ENCODE measurements around the gene PCMTD2. TPM values are rescaled to one million over a fixed set of nuclear protein-coding genes. Genes with fewer than 3 reads are reported as not detected.

Gene PCMTD2
- total RNA-seq, 1 experiment from 2014 or later = 52.0 TPM

DNA sequence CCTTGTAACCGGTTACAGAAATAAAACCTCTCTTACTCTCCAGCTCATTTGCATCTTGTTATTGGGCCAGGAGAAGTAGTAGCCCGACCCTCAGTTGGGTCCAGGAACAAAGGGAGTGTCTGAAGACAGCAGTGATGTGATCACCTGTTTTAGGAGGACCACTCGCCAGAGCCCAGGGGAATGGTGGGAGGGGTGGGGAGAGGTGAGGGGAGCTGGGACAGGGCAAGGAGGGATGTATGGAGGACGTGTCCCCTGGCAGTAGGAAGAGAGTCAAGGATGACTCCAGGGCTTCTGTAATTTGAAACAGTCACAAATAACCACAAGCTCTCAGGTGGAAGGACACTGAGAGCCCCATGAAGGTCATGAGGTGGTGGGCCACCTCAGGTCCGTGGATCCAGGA lies 1.4 kb upstream of the PCMTD2 start:
- H2AFZ ChIP-seq (ENCODE audit: low read length) = no peak overlapping the region
- H3K18ac ChIP-seq (ENCODE audit: insufficient read length, low read depth, low read length) = no peak overlapping the region
- no peak overlapping the region for H3K23ac ChIP-seq (ENCODE audit: insufficient read length, low read depth, low read length)
- H2BK120ac ChIP-seq (ENCODE audit: low read depth, low read length, poor library complexity, severe bottlenecking) = no peak overlapping the region
- H3K4me3 Mint-ChIP-seq = peak overlapping the region; percentile 45 to 68; a peak in 3 of 5 replicates
- H3K9ac ChIP-seq (ENCODE audit: extremely low read depth, insufficient read length, low read length) = no peak overlapping the region
- H3K79me2 ChIP-seq (ENCODE audit: insufficient read depth, low read length) = peaks cover 5% of the 10 kb centered on the region; the same call in 1 of the 2 replicates
- no CpG with 5 or more reads among the region's 5 CpGs for WGBS (ENCODE audit: extremely low coverage, insufficient read length, low lambda C conversion rate)
- no peak overlapping the region for H4K5ac ChIP-seq (ENCODE audit: insufficient read length, low read depth, low read length)
- H4K8ac ChIP-seq (replicated peaks; ENCODE audit: insufficient read length, low read depth, low read length) = no peak overlapping the region
- H2BK20ac ChIP-seq (ENCODE audit: low read depth, low read length, poor library complexity, severe bottlenecking) = no peak overlapping the region
- no peak overlapping the region for H2BK5ac ChIP-seq (ENCODE audit: insufficient read length, low read length)
- no peaks in the 10 kb centered on the region for H3K36me3 Mint-ChIP-seq (ENCODE audit: insufficient read depth in 1 of 3, low read depth in 3 of 3)
- no peak overlapping the region for H4K91ac ChIP-seq (ENCODE audit: insufficient read length, low read depth, low read length)
- H3K9me3 ChIP-seq (ENCODE audit: control insufficient read depth, low read depth, low read length) = no peaks in the 10 kb centered on the region
- H4K20me1 ChIP-seq (ENCODE audit: control insufficient read depth, insufficient read depth, insufficient read length) = no peaks in the 10 kb centered on the region
- H2AK5ac ChIP-seq (ENCODE audit: insufficient read length, low read length) = no peak overlapping the region
- no peaks in the 10 kb centered on the region for H3K4me1 ChIP-seq (ENCODE audit: insufficient read depth, low read length)
- peaks cover 3% of the 10 kb centered on the region for H3K79me1 ChIP-seq (ENCODE audit: insufficient read depth, low read depth, low read length, poor library complexity, severe bottlenecking)
- H3K9me3 Mint-ChIP-seq = no peaks in the 10 kb centered on the region
- H3K27ac Mint-ChIP-seq = no peak overlapping the region
- H3T11ph ChIP-seq (ENCODE audit: low read length) = no peak overlapping the region
- H3K23me2 ChIP-seq (ENCODE audit: insufficient read length, low read depth, low read length, poor library complexity, severe bottlenecking) = peaks cover 12% of the 10 kb centered on the region
- no peak overlapping the region for H2BK12ac ChIP-seq (ENCODE audit: insufficient read length, low read depth, low read length)
- peaks cover 33% of the 10 kb centered on the region for H3K27me3 Mint-ChIP-seq (ENCODE audit: low read depth)
- no peak overlapping the region for H3K27ac ChIP-seq (ENCODE audit: insufficient read length, low read depth, low read length)
- H2BK15ac ChIP-seq (ENCODE audit: low read depth, low read length) = no peak overlapping the region
- H3K27me3 ChIP-seq (ENCODE audit: insufficient read depth, low read length) = no peaks in the 10 kb centered on the region; the same call in 1 of the 2 replicates
- H3K56ac ChIP-seq (ENCODE audit: insufficient read length, low read depth, low read length) = no peak overlapping the region
- TF ChIP-seq, protein P1, sequence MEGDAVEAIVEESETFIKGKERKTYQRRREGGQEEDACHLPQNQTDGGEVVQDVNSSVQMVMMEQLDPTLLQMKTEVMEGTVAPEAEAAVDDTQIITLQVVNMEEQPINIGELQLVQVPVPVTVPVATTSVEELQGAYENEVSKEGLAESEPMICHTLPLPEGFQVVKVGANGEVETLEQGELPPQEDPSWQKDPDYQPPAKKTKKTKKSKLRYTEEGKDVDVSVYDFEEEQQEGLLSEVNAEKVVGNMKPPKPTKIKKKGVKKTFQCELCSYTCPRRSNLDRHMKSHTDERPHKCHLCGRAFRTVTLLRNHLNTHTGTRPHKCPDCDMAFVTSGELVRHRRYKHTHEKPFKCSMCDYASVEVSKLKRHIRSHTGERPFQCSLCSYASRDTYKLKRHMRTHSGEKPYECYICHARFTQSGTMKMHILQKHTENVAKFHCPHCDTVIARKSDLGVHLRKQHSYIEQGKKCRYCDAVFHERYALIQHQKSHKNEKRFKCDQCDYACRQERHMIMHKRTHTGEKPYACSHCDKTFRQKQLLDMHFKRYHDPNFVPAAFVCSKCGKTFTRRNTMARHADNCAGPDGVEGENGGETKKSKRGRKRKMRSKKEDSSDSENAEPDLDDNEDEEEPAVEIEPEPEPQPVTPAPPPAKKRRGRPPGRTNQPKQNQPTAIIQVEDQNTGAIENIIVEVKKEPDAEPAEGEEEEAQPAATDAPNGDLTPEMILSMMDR (conservative IDR thresholded peaks at IDR 0.05) = no peak
- no peak overlapping the region for H3K4me2 ChIP-seq (ENCODE audit: insufficient read depth, insufficient read length, low read length)
- no peak for DNase-seq
- no peak overlapping the region for H3K4ac ChIP-seq (ENCODE audit: low read depth, low read length)
- H3K14ac ChIP-seq (ENCODE audit: insufficient read depth, low read length) = no peak overlapping the region
- peaks cover 29 to 32% of the 10 kb centered on the region in 2 experiments for H3K4me1 Mint-ChIP-seq
